Measurements from ENCODE around the gene SKAP1.

SKAP1 gene

GRCh38 chr17:48282303-48282702, 147.7 kb downstream of the SKAP1 start:
- no peak for TF ChIP-seq CTCF (IDR thresholded peaks at IDR 0.05; ENCODE audit: low read depth, low read length)
- H3K4me1 ChIP-seq = no peaks in the 10 kb centered on the region
- DNase-seq = no peak
- no peaks in the 10 kb centered on the region; the same call in 1 of the 2 replicates for H3K9me3 ChIP-seq
- H3K4me3 ChIP-seq (ENCODE audit: low read depth, low read length) = no peak overlapping the region
- peaks cover 89% of the 10 kb centered on the region for H3K27me3 ChIP-seq
- H3K36me3 ChIP-seq = no peaks in the 10 kb centered on the region

GRCh38 chr17:48278760-48279491, 151.1 kb downstream of the SKAP1 start:
- no peak overlapping the region for H3K4me3 ChIP-seq (ENCODE audit: low read depth, low read length)
- no peak for TF ChIP-seq CTCF (IDR thresholded peaks at IDR 0.05; ENCODE audit: low read depth, low read length)
- H3K4me1 ChIP-seq = no peaks in the 10 kb centered on the region
- peaks cover 89% of the 10 kb centered on the region for H3K27me3 ChIP-seq
- DNase-seq = no peak
- no peaks in the 10 kb centered on the region for H3K36me3 ChIP-seq
- no peaks in the 10 kb centered on the region; the same call in 1 of the 2 replicates for H3K9me3 ChIP-seq

GRCh38 chr17:48276776-48277175, 153.2 kb downstream of the SKAP1 start:
- DNase-seq = no peak
- H3K4me3 ChIP-seq (ENCODE audit: low read depth, low read length) = no peak overlapping the region
- no peak for TF ChIP-seq CTCF (IDR thresholded peaks at IDR 0.05; ENCODE audit: low read depth, low read length)
- H3K9me3 ChIP-seq = no peaks in the 10 kb centered on the region; the same call in 1 of the 2 replicates
- H3K27me3 ChIP-seq = peaks cover 91% of the 10 kb centered on the region
- no peaks in the 10 kb centered on the region for H3K4me1 ChIP-seq
- no peaks in the 10 kb centered on the region for H3K36me3 ChIP-seq

DNA sequence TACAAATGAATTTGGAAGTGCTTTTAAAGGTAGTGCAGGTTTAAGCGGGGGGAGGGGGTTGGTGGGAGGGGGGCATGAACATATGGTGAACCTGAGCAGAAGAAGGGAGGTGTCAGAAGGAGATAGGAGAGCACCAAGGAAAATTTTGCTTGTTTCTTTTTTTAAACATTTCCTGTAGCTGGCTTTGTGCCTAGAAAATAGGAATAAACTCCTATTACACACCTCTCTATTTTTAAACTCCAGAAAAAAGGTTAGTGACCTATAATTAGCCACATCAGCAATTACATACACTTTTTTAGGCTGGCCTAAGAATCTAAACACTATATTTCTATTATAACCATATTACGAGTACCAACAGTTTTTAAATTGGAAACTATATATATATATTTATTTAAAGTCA, 159.1 kb downstream of the SKAP1 start:
- no peak for DNase-seq
- TF ChIP-seq CTCF (IDR thresholded peaks at IDR 0.05; ENCODE audit: low read depth, low read length) = no peak
- Histone ChIP-seq H3K9me3 (no peaks in the 10 kb centered on the region), H3K27me3 (peaks cover 82% of the 10 kb centered on the region), H3K4me1 (no peaks in the 10 kb centered on the region), H3K36me3 (no peaks in the 10 kb centered on the region), H3K4me3 (ENCODE audit: low read depth, low read length) (no peak overlapping the region)

GRCh38 chr17:48269209-48269608, 160.8 kb downstream of the SKAP1 start:
- no peak for DNase-seq
- no peaks in the 10 kb centered on the region for H3K36me3 ChIP-seq
- no peaks in the 10 kb centered on the region for H3K9me3 ChIP-seq
- no peak overlapping the region for H3K4me3 ChIP-seq (ENCODE audit: low read depth, low read length)
- H3K4me1 ChIP-seq = no peaks in the 10 kb centered on the region
- H3K27me3 ChIP-seq = peaks cover 81% of the 10 kb centered on the region
- no peak for TF ChIP-seq CTCF (IDR thresholded peaks at IDR 0.05; ENCODE audit: low read depth, low read length)

GRCh38 chr17:48263731-48264035, 166.3 kb downstream of the SKAP1 start:
- TF ChIP-seq CTCF (IDR thresholded peaks at IDR 0.05; ENCODE audit: low read depth, low read length) = no peak
- Histone ChIP-seq H3K9me3 (no peaks in the 10 kb centered on the region), H3K4me1 (no peaks in the 10 kb centered on the region), H3K4me3 (ENCODE audit: low read depth, low read length) (no peak overlapping the region), H3K27me3 (peaks cover 73% of the 10 kb centered on the region), H3K36me3 (no peaks in the 10 kb centered on the region)
- DNase-seq = no peak

All from BE2C (cell line).